ENCODE data around the gene TBCCD1. TPM values are rescaled to one million over a fixed set of nuclear protein-coding genes. Genes with fewer than 3 reads are reported as not detected.

Gene TBCCD1
- polyA plus RNA-seq, 1 donor from 2014 or later: 13.4 TPM

- Histone ChIP-seq H4K20me1 (ENCODE audit: insufficient read depth) (no peaks in the 10 kb centered on the region), H3F3A (ENCODE audit: insufficient read depth, low read length, poor library complexity, severe bottlenecking) (no peaks in the 10 kb centered on the region), H3K9me2 (ENCODE audit: insufficient read depth, low read length) (no peaks in the 10 kb centered on the region), H3K9ac (ENCODE audit: low read length) (no peak overlapping the region), H3K36me3 (ENCODE audit: insufficient read depth, low read length) (no peaks in the 10 kb centered on the region), H3K27me3 (ENCODE audit: insufficient read depth, low read depth, low read length) (no peaks in the 10 kb centered on the region), H3K79me2 (replicated peaks; ENCODE audit: insufficient read depth, low read length) (no peaks in the 10 kb centered on the region), H3K27ac (ENCODE audit: low read length) (no peak overlapping the region), H2AFZ (ENCODE audit: low read depth, low read length) (no peak overlapping the region), H3K4me3 (ENCODE audit: low read length) (no peak overlapping the region), H3K4me2 (ENCODE audit: low read length) (no peak overlapping the region), H3K9me3 (ENCODE audit: low read length) (no peaks in the 10 kb centered on the region)
- TF ChIP-seq CTCF (IDR thresholded peaks at IDR 0.05; ENCODE audit: poor library complexity, severe bottlenecking) (no peak), MXI1 (conservative IDR thresholded peaks at IDR 0.05; ENCODE audit: poor library complexity, severe bottlenecking) (no peak), TAF1 (IDR thresholded peaks at IDR 0.05; ENCODE audit: low read depth) (no peak), REST (IDR thresholded peaks at IDR 0.05; ENCODE audit: borderline replicate concordance) (no peak), SMC3 (conservative IDR thresholded peaks at IDR 0.05; ENCODE audit: poor library complexity) (no peak), EZH2 (IDR thresholded peaks at IDR 0.05; ENCODE audit: borderline replicate concordance, insufficient read depth, low read length, poor library complexity, severe bottlenecking) (no peak), RAD21 (conservative IDR thresholded peaks at IDR 0.05) (no peak), POLR2AphosphoS5 (IDR thresholded peaks at IDR 0.05) (no peak), EP300 (conservative IDR thresholded peaks at IDR 0.05; ENCODE audit: poor library complexity, severe bottlenecking) (no peak)
These were observed 29.6 kb upstream of the TBCCD1 start for GRCh38 chr3:186596568-186597287.

GRCh38 chr3:186594591-186595113 is 27.5 kb upstream of the TBCCD1 start:
- Histone ChIP-seq H3K4me2 (ENCODE audit: low read length) (no peak overlapping the region), H3K27me3 (ENCODE audit: insufficient read depth, low read depth, low read length) (no peaks in the 10 kb centered on the region), H3K36me3 (ENCODE audit: insufficient read depth, low read length) (no peaks in the 10 kb centered on the region), H4K20me1 (ENCODE audit: insufficient read depth) (no peaks in the 10 kb centered on the region), H3K9me3 (ENCODE audit: low read length) (no peaks in the 10 kb centered on the region), H3F3A (ENCODE audit: insufficient read depth, low read length, poor library complexity, severe bottlenecking) (no peaks in the 10 kb centered on the region), H3K27ac (ENCODE audit: low read length) (no peak overlapping the region), H2AFZ (ENCODE audit: low read depth, low read length) (no peak overlapping the region), H3K9me2 (ENCODE audit: insufficient read depth, low read length) (no peaks in the 10 kb centered on the region), H3K79me2 (replicated peaks; ENCODE audit: insufficient read depth, low read length) (no peaks in the 10 kb centered on the region), H3K4me3 (ENCODE audit: low read length) (no peak overlapping the region), H3K9ac (ENCODE audit: low read length) (no peak overlapping the region)
- TF ChIP-seq TAF1 (IDR thresholded peaks at IDR 0.05; ENCODE audit: low read depth) (no peak), REST (IDR thresholded peaks at IDR 0.05; ENCODE audit: borderline replicate concordance) (no peak), EP300 (conservative IDR thresholded peaks at IDR 0.05; ENCODE audit: poor library complexity, severe bottlenecking) (no peak), POLR2AphosphoS5 (IDR thresholded peaks at IDR 0.05) (no peak), CTCF (IDR thresholded peaks at IDR 0.05; ENCODE audit: poor library complexity, severe bottlenecking) (no peak), RAD21 (conservative IDR thresholded peaks at IDR 0.05) (no peak), SMC3 (conservative IDR thresholded peaks at IDR 0.05; ENCODE audit: poor library complexity) (no peak), MXI1 (conservative IDR thresholded peaks at IDR 0.05; ENCODE audit: poor library complexity, severe bottlenecking) (no peak), EZH2 (IDR thresholded peaks at IDR 0.05; ENCODE audit: borderline replicate concordance, insufficient read depth, low read length, poor library complexity, severe bottlenecking) (no peak)

Measured in neural cell (in vitro differentiated cells).